ENCODE data around the gene USP25.

USP25 gene

GRCh38 chr21:15874615-15875014, 144.8 kb downstream of the USP25 start:
- Histone ChIP-seq H2BK5ac (ENCODE audit: low read length) (no peak overlapping the region), H3K4me1 (ENCODE audit: control insufficient read depth, low read depth, low read length) (no peaks in the 10 kb centered on the region), H3K36me3 (ENCODE audit: control insufficient read depth, insufficient read depth, low read length) (no peaks in the 10 kb centered on the region), H3K4me3 (ENCODE audit: low read length) (no peak overlapping the region), H3K79me1 (ENCODE audit: low read length) (no peaks in the 10 kb centered on the region), H3K27ac (ENCODE audit: low read depth, low read length) (no peak overlapping the region), H3K4ac (ENCODE audit: low read depth, low read length) (no peak overlapping the region), H3K18ac (ENCODE audit: low read length) (no peak overlapping the region), H2BK120ac (ENCODE audit: low read depth, low read length) (no peak overlapping the region), H4K8ac (ENCODE audit: low read depth, low read length) (no peak overlapping the region), H3K27me3 (ENCODE audit: insufficient read depth, low read length, poor library complexity) (no peaks in the 10 kb centered on the region), H3K79me2 (ENCODE audit: control insufficient read depth, insufficient read depth, low read length) (no peaks in the 10 kb centered on the region), H3K56ac (ENCODE audit: low read length) (no peak overlapping the region), H2BK15ac (replicated peaks; ENCODE audit: low read depth) (no peak overlapping the region), H3K9ac (ENCODE audit: low read length) (no peak overlapping the region), H2AK5ac (ENCODE audit: low read length) (no peak overlapping the region), H3K23ac (ENCODE audit: low read length) (no peak overlapping the region), H3K4me2 (ENCODE audit: low read length) (no peak overlapping the region), H4K5ac (ENCODE audit: low read length) (no peak overlapping the region)
- no peak for DNase-seq
- WGBS (ENCODE audit: extremely low coverage, insufficient coverage, low lambda C conversion rate), result no CpG with 5 or more reads among the region's 5 CpGs

GRCh38 chr21:15875286-15875685, 145.5 kb downstream of the USP25 start:
- no peak overlapping the region for H2BK120ac ChIP-seq (ENCODE audit: low read depth, low read length)
- WGBS (ENCODE audit: extremely low coverage, insufficient coverage, low lambda C conversion rate), result no CpG with 5 or more reads among the region's 3 CpGs
- H2AK5ac ChIP-seq (ENCODE audit: low read length), result no peak overlapping the region
- H3K18ac ChIP-seq (ENCODE audit: low read length), result no peak overlapping the region
- H4K5ac ChIP-seq (ENCODE audit: low read length), result no peak overlapping the region
- H3K23ac ChIP-seq (ENCODE audit: low read length), result no peak overlapping the region
- H3K36me3 ChIP-seq (ENCODE audit: control insufficient read depth, insufficient read depth, low read length), result no peaks in the 10 kb centered on the region
- no peak overlapping the region for H3K56ac ChIP-seq (ENCODE audit: low read length)
- H3K79me2 ChIP-seq (ENCODE audit: control insufficient read depth, insufficient read depth, low read length), result no peaks in the 10 kb centered on the region
- no peak overlapping the region for H3K4ac ChIP-seq (ENCODE audit: low read depth, low read length)
- H3K4me3 ChIP-seq (ENCODE audit: low read length), result no peak overlapping the region
- H3K4me2 ChIP-seq (ENCODE audit: low read length), result no peak overlapping the region
- no peaks in the 10 kb centered on the region for H3K27me3 ChIP-seq (ENCODE audit: insufficient read depth, low read length, poor library complexity)
- H3K27ac ChIP-seq (ENCODE audit: low read depth, low read length), result no peak overlapping the region
- H3K79me1 ChIP-seq (ENCODE audit: low read length), result no peaks in the 10 kb centered on the region
- no peak for DNase-seq
- H4K8ac ChIP-seq (ENCODE audit: low read depth, low read length), result no peak overlapping the region
- H2BK5ac ChIP-seq (ENCODE audit: low read length), result no peak overlapping the region
- no peak overlapping the region for H2BK15ac ChIP-seq (replicated peaks; ENCODE audit: low read depth)
- H3K4me1 ChIP-seq (ENCODE audit: control insufficient read depth, low read depth, low read length), result no peaks in the 10 kb centered on the region
- no peak overlapping the region for H3K9ac ChIP-seq (ENCODE audit: low read length)

GRCh38 chr21:15893902-15894301, 164.1 kb downstream of the USP25 start:
- H2AK5ac ChIP-seq (ENCODE audit: low read length), result no peak overlapping the region
- no peak overlapping the region for H4K5ac ChIP-seq (ENCODE audit: low read length)
- no peak overlapping the region for H3K23ac ChIP-seq (ENCODE audit: low read length)
- H3K36me3 ChIP-seq (ENCODE audit: control insufficient read depth, insufficient read depth, low read length), result no peaks in the 10 kb centered on the region
- H2BK15ac ChIP-seq (replicated peaks; ENCODE audit: low read depth), result no peak overlapping the region
- no peaks in the 10 kb centered on the region for H3K4me1 ChIP-seq (ENCODE audit: control insufficient read depth, low read depth, low read length)
- no peaks in the 10 kb centered on the region for H3K79me1 ChIP-seq (ENCODE audit: low read length)
- DNase-seq, result peak; percentile 37
- no peaks in the 10 kb centered on the region for H3K79me2 ChIP-seq (ENCODE audit: control insufficient read depth, insufficient read depth, low read length)
- no peak overlapping the region for H3K27ac ChIP-seq (ENCODE audit: low read depth, low read length)
- no peak overlapping the region for H2BK120ac ChIP-seq (ENCODE audit: low read depth, low read length)
- no peaks in the 10 kb centered on the region for H3K27me3 ChIP-seq (ENCODE audit: insufficient read depth, low read length, poor library complexity)
- H2BK5ac ChIP-seq (ENCODE audit: low read length), result no peak overlapping the region
- no peak overlapping the region for H3K9ac ChIP-seq (ENCODE audit: low read length)
- WGBS (ENCODE audit: extremely low coverage, insufficient coverage, low lambda C conversion rate), result no CpG with 5 or more reads among the region's 4 CpGs
- no peak overlapping the region for H4K8ac ChIP-seq (ENCODE audit: low read depth, low read length)
- no peak overlapping the region for H3K18ac ChIP-seq (ENCODE audit: low read length)
- H3K4ac ChIP-seq (ENCODE audit: low read depth, low read length), result no peak overlapping the region
- H3K4me2 ChIP-seq (ENCODE audit: low read length), result no peak overlapping the region
- H3K56ac ChIP-seq (ENCODE audit: low read length), result no peak overlapping the region
- H3K4me3 ChIP-seq (ENCODE audit: low read length), result no peak overlapping the region

- Histone ChIP-seq H2BK120ac (ENCODE audit: low read depth, low read length) (no peak overlapping the region), H3K4me3 (ENCODE audit: low read length) (no peak overlapping the region), H3K79me1 (ENCODE audit: low read length) (no peaks in the 10 kb centered on the region), H2AK5ac (ENCODE audit: low read length) (no peak overlapping the region), H3K4me2 (ENCODE audit: low read length) (no peak overlapping the region), H3K18ac (ENCODE audit: low read length) (no peak overlapping the region), H3K4ac (ENCODE audit: low read depth, low read length) (no peak overlapping the region), H2BK15ac (replicated peaks; ENCODE audit: low read depth) (no peak overlapping the region), H3K79me2 (ENCODE audit: control insufficient read depth, insufficient read depth, low read length) (no peaks in the 10 kb centered on the region), H3K27me3 (ENCODE audit: insufficient read depth, low read length, poor library complexity) (no peaks in the 10 kb centered on the region), H3K4me1 (ENCODE audit: control insufficient read depth, low read depth, low read length) (no peaks in the 10 kb centered on the region), H3K27ac (ENCODE audit: low read depth, low read length) (no peak overlapping the region), H4K5ac (ENCODE audit: low read length) (no peak overlapping the region), H3K36me3 (ENCODE audit: control insufficient read depth, insufficient read depth, low read length) (no peaks in the 10 kb centered on the region), H3K56ac (ENCODE audit: low read length) (no peak overlapping the region), H3K23ac (ENCODE audit: low read length) (no peak overlapping the region), H4K8ac (ENCODE audit: low read depth, low read length) (no peak overlapping the region), H3K9ac (ENCODE audit: low read length) (no peak overlapping the region), H2BK5ac (ENCODE audit: low read length) (no peak overlapping the region)
- DNase-seq, result no peak
Measured at GRCh38 chr21:15894596-15894995, 164.8 kb downstream of the USP25 start.

- H3K36me3 ChIP-seq (ENCODE audit: control insufficient read depth, insufficient read depth, low read length), result no peaks in the 10 kb centered on the region
- whole genome bisulfite sequencing (ENCODE audit: extremely low coverage, insufficient coverage, low lambda C conversion rate), result no CpG with 5 or more reads among the region's 5 CpGs
- no peak overlapping the region for H3K56ac ChIP-seq (ENCODE audit: low read length)
- H3K27ac ChIP-seq (ENCODE audit: low read depth, low read length), result no peak overlapping the region
- no peak overlapping the region for H3K4me2 ChIP-seq (ENCODE audit: low read length)
- H2AK5ac ChIP-seq (ENCODE audit: low read length), result no peak overlapping the region
- no peak overlapping the region for H4K8ac ChIP-seq (ENCODE audit: low read depth, low read length)
- H3K27me3 ChIP-seq (ENCODE audit: insufficient read depth, low read length, poor library complexity), result no peaks in the 10 kb centered on the region
- H3K79me2 ChIP-seq (ENCODE audit: control insufficient read depth, insufficient read depth, low read length), result no peaks in the 10 kb centered on the region
- no peak overlapping the region for H2BK120ac ChIP-seq (ENCODE audit: low read depth, low read length)
- no peak overlapping the region for H3K4me3 ChIP-seq (ENCODE audit: low read length)
- no peak overlapping the region for H3K4ac ChIP-seq (ENCODE audit: low read depth, low read length)
- H4K5ac ChIP-seq (ENCODE audit: low read length), result no peak overlapping the region
- no peaks in the 10 kb centered on the region for H3K79me1 ChIP-seq (ENCODE audit: low read length)
- no peaks in the 10 kb centered on the region for H3K4me1 ChIP-seq (ENCODE audit: control insufficient read depth, low read depth, low read length)
- H2BK5ac ChIP-seq (ENCODE audit: low read length), result no peak overlapping the region
- H2BK15ac ChIP-seq (replicated peaks; ENCODE audit: low read depth), result no peak overlapping the region
- no peak overlapping the region for H3K18ac ChIP-seq (ENCODE audit: low read length)
- no peak for DNase-seq
- H3K9ac ChIP-seq (ENCODE audit: low read length), result no peak overlapping the region
- H3K23ac ChIP-seq (ENCODE audit: low read length), result no peak overlapping the region
Measured at GRCh38 chr21:15895142-15896106, 165.6 kb downstream of the USP25 start.

GRCh38 chr21:15896501-15896900, 166.7 kb downstream of the USP25 start:
- Histone ChIP-seq H2BK120ac (ENCODE audit: low read depth, low read length) (no peak overlapping the region), H4K5ac (ENCODE audit: low read length) (no peak overlapping the region), H3K79me1 (ENCODE audit: low read length) (no peaks in the 10 kb centered on the region), H2AK5ac (ENCODE audit: low read length) (no peak overlapping the region), H3K4me3 (ENCODE audit: low read length) (no peak overlapping the region), H3K4me2 (ENCODE audit: low read length) (no peak overlapping the region), H3K23ac (ENCODE audit: low read length) (no peak overlapping the region), H3K27me3 (ENCODE audit: insufficient read depth, low read length, poor library complexity) (no peaks in the 10 kb centered on the region), H3K79me2 (ENCODE audit: control insufficient read depth, insufficient read depth, low read length) (no peaks in the 10 kb centered on the region), H3K36me3 (ENCODE audit: control insufficient read depth, insufficient read depth, low read length) (no peaks in the 10 kb centered on the region), H4K8ac (ENCODE audit: low read depth, low read length) (no peak overlapping the region), H3K18ac (ENCODE audit: low read length) (no peak overlapping the region), H3K9ac (ENCODE audit: low read length) (no peak overlapping the region), H3K4me1 (ENCODE audit: control insufficient read depth, low read depth, low read length) (no peaks in the 10 kb centered on the region), H3K4ac (ENCODE audit: low read depth, low read length) (no peak overlapping the region), H2BK15ac (replicated peaks; ENCODE audit: low read depth) (no peak overlapping the region), H3K56ac (ENCODE audit: low read length) (no peak overlapping the region), H3K27ac (ENCODE audit: low read depth, low read length) (no peak overlapping the region), H2BK5ac (ENCODE audit: low read length) (no peak overlapping the region)
- no peak for DNase-seq
- no CpG with 5 or more reads among the region's 4 CpGs for WGBS (ENCODE audit: extremely low coverage, insufficient coverage, low lambda C conversion rate)

Data from mesendoderm (in vitro differentiated cells).